Lower leg skin (tissue), 4 donors: ENCODE results near the gene LMTK3. TPM values are rescaled to one million over a fixed set of nuclear protein-coding genes. Genes with fewer than 3 reads are reported as not detected.

Source experiments
- DNase-seq, 2 donors: peaks; one replicate each; pipeline ENCODE4 v3.0.0-alpha.2; 2019; ENCODE audit warnings: low spot score in 2 of 2
- H3K4me3 ChIP-seq: fragments of 200-600 bp; sonication (generic); 2 replicates; pipeline ENCODE4 v1.5.1; 2017; ENCODE audit warnings: mild to moderate bottlenecking, low read depth; ENCODE audit not compliant: poor library complexity, severe bottlenecking
- POLR2A ChIP-seq, 2 donors: fragments of 450-650 bp; IDR thresholded peaks; one replicate each; pipeline ENCODE4 v1.6.1; 2016 to 2017; ENCODE audit warnings: antibody characterized with exemption in 2 of 2, mild to moderate bottlenecking in 1 of 2, moderate library complexity in 1 of 2
- WGBS, 2 donors: methylation state at CpG; one replicate each; pipeline ENCODE4 v1.1.5; 2018; 5-methylcytosine and 5-hydroxymethylcytosine counted together
- intact Hi-C: fragments of 100-400 bp; cut with DNase I; formaldehyde crosslinking; loops from one replicate; pipeline ENCODE4 v1.15.0; 2023; ENCODE audit warnings: low total_unique reads
- total RNA-seq, 4 donors: library from RNA; depleted of rRNA; stranded (reverse); fragments of >200 nt; gene quantifications; one replicate each; pipeline ENCODE4 v1.1.0, GENCODE V29; 2016
- TF ChIP-seq, protein P1 (sequence below), 3 donors: fragments of 450-650 bp; IDR thresholded peaks; one replicate each; pipeline ENCODE4 v1.5.1; 2016; ENCODE audit warnings: antibody characterized with exemption in 3 of 3, mild to moderate bottlenecking in 3 of 3, moderate library complexity in 2 of 3

LMTK3 gene
- total RNA-seq, 4 donors from 2014 or later: 5.3 to 6.7 (median 5.8) TPM

DNA sequence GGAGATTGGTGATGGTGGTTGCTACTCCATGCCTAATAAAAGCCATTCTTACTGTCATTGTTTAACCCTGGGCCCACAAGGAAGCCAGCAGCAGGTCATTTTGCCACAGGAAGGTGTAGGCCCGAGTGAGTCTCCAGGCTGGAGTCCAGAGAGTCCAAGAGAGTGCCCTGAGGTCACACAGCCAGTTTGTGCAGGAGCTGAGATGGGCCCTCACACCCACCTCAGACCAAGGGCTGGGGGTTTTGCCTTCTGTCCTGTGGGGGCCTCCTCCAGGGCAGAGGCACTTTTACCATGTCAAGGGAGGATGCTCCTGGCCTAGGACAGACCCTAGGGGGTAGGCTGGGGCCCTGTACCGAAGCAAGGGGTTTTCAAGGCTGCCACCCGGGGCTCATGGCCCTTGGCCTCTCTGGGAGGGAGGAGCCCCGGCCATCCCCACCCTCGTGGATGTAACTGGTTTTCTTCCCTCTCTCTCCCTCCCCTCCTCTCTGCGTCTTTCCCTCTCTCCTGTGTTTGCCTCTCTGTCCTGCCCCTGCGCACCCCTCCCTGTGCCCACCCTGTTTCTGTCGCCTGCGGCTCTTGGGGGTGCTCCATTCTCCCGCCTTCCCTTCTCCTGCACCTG is 34.5 kb downstream of the LMTK3 start:
- no peak overlapping the region for H3K4me3 ChIP-seq
- WGBS, 2 donors: 72 to 77% methylated on average over 10 of the region's 10 CpGs
- intact Hi-C loops: no loop called here
- no peak for TF ChIP-seq POLR2A (IDR thresholded peaks at IDR 0.05)
- TF ChIP-seq, protein P1, sequence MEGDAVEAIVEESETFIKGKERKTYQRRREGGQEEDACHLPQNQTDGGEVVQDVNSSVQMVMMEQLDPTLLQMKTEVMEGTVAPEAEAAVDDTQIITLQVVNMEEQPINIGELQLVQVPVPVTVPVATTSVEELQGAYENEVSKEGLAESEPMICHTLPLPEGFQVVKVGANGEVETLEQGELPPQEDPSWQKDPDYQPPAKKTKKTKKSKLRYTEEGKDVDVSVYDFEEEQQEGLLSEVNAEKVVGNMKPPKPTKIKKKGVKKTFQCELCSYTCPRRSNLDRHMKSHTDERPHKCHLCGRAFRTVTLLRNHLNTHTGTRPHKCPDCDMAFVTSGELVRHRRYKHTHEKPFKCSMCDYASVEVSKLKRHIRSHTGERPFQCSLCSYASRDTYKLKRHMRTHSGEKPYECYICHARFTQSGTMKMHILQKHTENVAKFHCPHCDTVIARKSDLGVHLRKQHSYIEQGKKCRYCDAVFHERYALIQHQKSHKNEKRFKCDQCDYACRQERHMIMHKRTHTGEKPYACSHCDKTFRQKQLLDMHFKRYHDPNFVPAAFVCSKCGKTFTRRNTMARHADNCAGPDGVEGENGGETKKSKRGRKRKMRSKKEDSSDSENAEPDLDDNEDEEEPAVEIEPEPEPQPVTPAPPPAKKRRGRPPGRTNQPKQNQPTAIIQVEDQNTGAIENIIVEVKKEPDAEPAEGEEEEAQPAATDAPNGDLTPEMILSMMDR (IDR thresholded peaks at IDR 0.05): no peak
- no peak for DNase-seq

- DNase-seq: no peak
- intact Hi-C loops: no loop called here
- TF ChIP-seq, protein P1 (IDR thresholded peaks at IDR 0.05): no peak
- TF ChIP-seq POLR2A (IDR thresholded peaks at IDR 0.05): no peak
- no peak overlapping the region for H3K4me3 ChIP-seq
- WGBS, 2 donors: 90 to 92% methylated on average over 9 of the region's 9 CpGs
Measured at GRCh38 chr19:48476176-48476575, 35.5 kb downstream of the LMTK3 start.

GRCh38 chr19:48475369-48476068 is 36.1 kb downstream of the LMTK3 start:
- no peak for DNase-seq
- WGBS, 2 donors: 79 to 82% methylated on average over 16 to 17 of the region's 17 CpGs
- intact Hi-C loops: no loop called here
- TF ChIP-seq, protein P1 (IDR thresholded peaks at IDR 0.05): no peak
- TF ChIP-seq POLR2A (IDR thresholded peaks at IDR 0.05): no peak
- H3K4me3 ChIP-seq: no peak overlapping the region

DNA sequence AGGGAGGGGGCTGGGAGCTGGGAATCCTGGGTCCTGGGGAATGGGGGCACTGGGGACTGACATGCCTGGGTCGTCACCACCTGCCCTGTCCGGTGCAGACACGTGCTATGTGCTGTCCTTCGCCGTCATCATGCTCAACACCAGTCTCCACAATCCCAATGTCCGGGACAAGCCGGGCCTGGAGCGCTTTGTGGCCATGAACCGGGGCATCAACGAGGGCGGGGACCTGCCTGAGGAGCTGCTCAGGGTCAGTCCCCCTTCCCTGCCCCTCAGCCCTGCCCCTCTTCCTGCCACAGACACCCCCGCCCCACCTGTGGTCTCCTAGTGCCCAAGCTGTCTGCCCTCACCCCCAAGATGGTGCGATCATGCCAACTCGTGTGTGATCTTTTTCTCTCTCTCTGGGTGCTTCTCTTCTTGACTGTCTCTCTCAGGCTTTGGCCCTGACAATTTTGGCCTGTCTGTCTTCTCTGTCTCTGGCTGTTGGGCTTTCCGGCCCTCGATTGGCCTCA is 37.5 kb downstream of the LMTK3 start:
- no peak for DNase-seq
- TF ChIP-seq, protein P1 (IDR thresholded peaks at IDR 0.05): no peak
- TF ChIP-seq POLR2A (IDR thresholded peaks at IDR 0.05): no peak
- 86 to 90% methylated on average over 11 to 16 of the region's 16 CpGs for WGBS, 2 donors
- no peak overlapping the region for H3K4me3 ChIP-seq
- intact Hi-C loops: no loop called here

DNA sequence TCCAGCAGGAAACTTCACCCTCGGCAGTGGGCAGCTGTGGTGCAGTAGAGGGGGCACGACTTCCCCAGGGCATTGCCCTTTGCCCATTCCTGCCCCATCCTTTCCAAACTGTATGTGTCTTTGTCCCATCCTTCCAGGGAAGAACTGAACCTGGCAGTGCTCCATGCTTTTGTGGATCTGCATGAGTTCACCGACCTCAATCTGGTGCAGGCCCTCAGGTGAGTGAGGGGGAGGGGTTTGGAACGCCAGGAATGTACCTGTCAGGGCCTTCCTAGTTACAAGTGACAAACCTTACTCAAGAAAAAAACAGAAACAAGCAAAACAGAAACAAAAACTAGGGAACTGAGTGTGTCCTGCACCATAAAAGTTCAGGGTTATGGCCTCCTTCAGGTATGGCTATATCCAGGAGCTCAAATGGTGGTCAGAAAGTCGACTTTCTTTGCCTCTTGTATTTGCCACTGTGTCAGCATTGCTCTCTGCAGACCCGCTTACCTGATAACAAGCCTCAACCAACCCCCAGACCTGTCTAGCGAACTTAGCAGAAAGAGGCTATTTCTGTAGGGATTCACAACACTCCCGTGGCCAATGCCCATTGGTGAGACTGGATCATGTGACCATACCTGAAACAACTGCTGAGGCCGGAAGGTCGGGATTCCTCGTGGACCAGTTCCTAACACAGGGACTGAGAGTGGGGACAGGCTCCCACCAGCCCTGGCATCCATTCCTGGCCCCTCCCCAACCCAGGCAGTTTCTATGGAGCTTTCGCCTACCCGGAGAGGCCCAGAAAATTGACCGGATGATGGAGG is 38.3 kb downstream of the LMTK3 start:
- intact Hi-C loops: no loop called here
- TF ChIP-seq, protein P1 (IDR thresholded peaks at IDR 0.05): no peak
- no peak for TF ChIP-seq POLR2A (IDR thresholded peaks at IDR 0.05)
- 70 to 82% methylated on average over 14 of the region's 14 CpGs for WGBS, 2 donors
- DNase-seq: no peak
- no peak overlapping the region for H3K4me3 ChIP-seq
